Endothelial cell of umbilical vein (primary cell): ENCODE measurements around the gene ILKAP. TPM values are rescaled to one million over a fixed set of nuclear protein-coding genes. Genes with fewer than 3 reads are reported as not detected.

Experiments
- BruUV-seq: library from RNA; stranded (reverse); fragments of 400-500 nt; replicated peaks from 2 replicates; lab custom pipeline; 2021; lab: Mats Ljungman, UMichigan
- CTCF ChIA-PET: fragments of 300-600, 350-600 bp; sonication (Branson Sonifier 250); formaldehyde crosslinking; loops from one replicate; lab custom pipeline; 2021; ENCODE audit warnings: antibody characterized with exemption, inconsistent platforms; lab: Charles Lee
- POLR2A ChIA-PET: fragments of 300-600, 350-600 bp; sonication (Branson Sonifier 250); formaldehyde crosslinking; loops from one replicate; lab custom pipeline; 2021; ENCODE audit warnings: antibody characterized with exemption, inconsistent platforms; lab: Charles Lee
- DNase-seq: peaks from one replicate; pipeline ENCODE4 v3.0.0-alpha.2; 2011; ENCODE audit warnings: low read depth, low spot score
- FAIRE-seq: peaks from 2 replicates; lab custom pipeline; 2011; peaks lifted over from hg19 to GRCh38; lab: Jason Lieb, UNC
- H2AFZ ChIP-seq: 2 replicates; pipeline ENCODE4 v1.6.0; 2012; ENCODE audit warnings: low read depth, low read length, control low read depth, inconsistent platforms
- H3K27ac ChIP-seq: 2 replicates; pipeline ENCODE4 v1.5.1; 2011; ENCODE audit warnings: low read depth, mild to moderate bottlenecking, control low read depth, low read length, moderate library complexity; ENCODE audit not compliant: insufficient read depth
- H3K27me3 ChIP-seq, 2 experiments: 2 replicates each; pipeline versions ENCODE4 v1.6.0 to v1.6.1; 2011; ENCODE audit warnings: low read length in 2 of 2, mixed read lengths in 1 of 2; ENCODE audit not compliant: control insufficient read depth in 2 of 2, insufficient read depth in 2 of 2
- H3K36me3 ChIP-seq, 2 experiments: 2 replicates in 1 of 2; 3 replicates in 1 of 2; pipeline ENCODE4 v1.5.1; 2011; ENCODE audit warnings: low read length in 2 of 2, mild to moderate bottlenecking in 1 of 2, moderate library complexity in 1 of 2; ENCODE audit not compliant: control insufficient read depth in 2 of 2, insufficient read depth in 2 of 2; ENCODE audit errors: extremely low read depth in 1 of 2
- H3K4me1 ChIP-seq: 3 replicates; pipeline ENCODE4 v1.5.1; 2011; ENCODE audit warnings: mild to moderate bottlenecking, low read length; ENCODE audit not compliant: control insufficient read depth, insufficient read depth; ENCODE audit errors: extremely low read depth
- H3K4me2 ChIP-seq: 2 replicates; pipeline ENCODE4 v1.6.1; 2011; ENCODE audit warnings: low read length, control low read depth, mixed read lengths; ENCODE audit not compliant: insufficient read depth
- H3K4me3 ChIP-seq, 3 experiments: fragments of 200-600 bp in 1 of 3; sonication (generic), shearing (Covaris generic) in 1 of 3; replicated peaks in 1 of 3; 2 replicates each; pipeline ENCODE4 v1.5.1; 2011 to 2016; ENCODE audit warnings: control low read depth in 3 of 3, low read length in 3 of 3, mild to moderate bottlenecking in 2 of 3, inconsistent platforms in 1 of 3, low read depth in 1 of 3, moderate library complexity in 1 of 3; ENCODE audit not compliant: insufficient read depth in 1 of 3
- H3K79me2 ChIP-seq: 2 replicates; pipeline ENCODE4 v1.6.0; 2012; ENCODE audit warnings: low read length, inconsistent platforms; ENCODE audit not compliant: control insufficient read depth, insufficient read depth
- H3K9ac ChIP-seq: replicated peaks from 2 replicates; pipeline ENCODE3; 2011; ENCODE audit warnings: low read length, control low read depth; ENCODE audit not compliant: insufficient read depth; ENCODE audit errors: extremely low read depth
- H3K9me1 ChIP-seq: replicated peaks from 3 replicates; pipeline ENCODE4 v1.6.0; 2011; ENCODE audit warnings: mild to moderate bottlenecking, low read length; ENCODE audit not compliant: control insufficient read depth, insufficient read depth; ENCODE audit errors: extremely low read depth
- H3K9me3 ChIP-seq: replicated peaks from 2 replicates; pipeline ENCODE4 v1.5.1; 2012; ENCODE audit warnings: low read length, inconsistent platforms; ENCODE audit not compliant: control insufficient read depth, insufficient read depth
- H4K20me1 ChIP-seq: replicated peaks from 2 replicates; pipeline ENCODE3; 2011; ENCODE audit warnings: mild to moderate bottlenecking, low read length; ENCODE audit not compliant: control insufficient read depth, insufficient read depth; ENCODE audit errors: extremely low read depth
- CTCF ChIP-seq, 2 donors: IDR thresholded peaks; 1 replicate in 1 of 2; 2 replicates in 1 of 2; pipeline ENCODE4 v1.5.1; 2011; ENCODE audit warnings: low read length in 2 of 2, mild to moderate bottlenecking in 2 of 2, moderate library complexity in 2 of 2, control low read depth in 1 of 2, inconsistent platforms in 1 of 2, low read depth in 1 of 2; ENCODE audit not compliant: insufficient read depth in 1 of 2; ENCODE audit errors: extremely low read depth in 1 of 2
- EZH2 ChIP-seq: IDR thresholded peaks from 2 replicates; pipeline ENCODE4 v1.6.1; 2012; ENCODE audit warnings: borderline replicate concordance, low read depth, mild to moderate bottlenecking, moderate library complexity, low read length, inconsistent platforms; ENCODE audit not compliant: severe bottlenecking
- FOS ChIP-seq: IDR thresholded peaks from 2 replicates; pipeline ENCODE4 v1.6.1; 2011; ENCODE audit warnings: mild to moderate bottlenecking, low read length, moderate library complexity, borderline replicate concordance; ENCODE audit not compliant: insufficient read depth
- GATA2 ChIP-seq: IDR thresholded peaks from 2 replicates; pipeline ENCODE4 v1.7.0; 2011; ENCODE audit warnings: low read depth, mild to moderate bottlenecking, moderate library complexity, mixed read lengths, low read length; ENCODE audit not compliant: insufficient read length, insufficient read depth
- JUN ChIP-seq: IDR thresholded peaks from 2 replicates; pipeline ENCODE4 v1.6.1; 2011; ENCODE audit warnings: borderline replicate concordance, low read depth; ENCODE audit not compliant: insufficient read length, insufficient read depth
- MAX ChIP-seq: IDR thresholded peaks from 2 replicates; pipeline ENCODE4 v1.6.1; 2011; ENCODE audit not compliant: insufficient read depth, insufficient read length
- MYC ChIP-seq: IDR thresholded peaks from one replicate; pipeline ENCODE4 v1.6.1; 2011; ENCODE audit warnings: mild to moderate bottlenecking, low read depth, low read length
- POLR2A ChIP-seq: IDR thresholded peaks from 2 replicates; pipeline ENCODE4 v1.6.1; 2012; ENCODE audit warnings: low read depth, mild to moderate bottlenecking, control low read depth, low read length
- POLR2AphosphoS5 ChIP-seq: IDR thresholded peaks from 2 replicates; pipeline ENCODE4 v1.6.1; 2012; ENCODE audit warnings: low read depth, mild to moderate bottlenecking, control low read depth, low read length, moderate library complexity; ENCODE audit not compliant: insufficient read depth
- dilution Hi-C: fragments of 300-500 bp; cut with MboI; formaldehyde crosslinking; loops from one replicate; pipeline ENCODE4 v1.15.0; 2019; ENCODE audit warnings: low sequenced_read_pairs; ENCODE audit not compliant: extremely low pct_ligation_motif_present
- intact Hi-C: fragments of 100-400 bp; cut with micrococcal nuclease; formaldehyde crosslinking; loops from one replicate; pipeline ENCODE4 v1.10.0; 2022
- polyA plus RNA-seq, 4 experiments: library from polyadenylated mRNA; depleted of rRNA in 3 of 4; stranded (reverse) in 3 of 4; unstranded in 1 of 4; fragments of >200 nt; gene quantifications; 2 replicates each; pipeline versions ENCODE4 v1.2.1 to v1.2.3, GENCODE V29; 2011 to 2012; ENCODE audit warnings: missing spikeins in 1 of 4
- total RNA-seq: library from RNA; stranded (reverse); gene quantifications from 2 replicates; pipeline ENCODE4 v1.2.3, GENCODE V29; 2021

Gene ILKAP
- total and polyA plus RNA-seq, 2 donors (not counting 3 experiments of a cell fraction or from before 2014, with no cell fraction given) = 49.2 to 49.8 TPM

DNA sequence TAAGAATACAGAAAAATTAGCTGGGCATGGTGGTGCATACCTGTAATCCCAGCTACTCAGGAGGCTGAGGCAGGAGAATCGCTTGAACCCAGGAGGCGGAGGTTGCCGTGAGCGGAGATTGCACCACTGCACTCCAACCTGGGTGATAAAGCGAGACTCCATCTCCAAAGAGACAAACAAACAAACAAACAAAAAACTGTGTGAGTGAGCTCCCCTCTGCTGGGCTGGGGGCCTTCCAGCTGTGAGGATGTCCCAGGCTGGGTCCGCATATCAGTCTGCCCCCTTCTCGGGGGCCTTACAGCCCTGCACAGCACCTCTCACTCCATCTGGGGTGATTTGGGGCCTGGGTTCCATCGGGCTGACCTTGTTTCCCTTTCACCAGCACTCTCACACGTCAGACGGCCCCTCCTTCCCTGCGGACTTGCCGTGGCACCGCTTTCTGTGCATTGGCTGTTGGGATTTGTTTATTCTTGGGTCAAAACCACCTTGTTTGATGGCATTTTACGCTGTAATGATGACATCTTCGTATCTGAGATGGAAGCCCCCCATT, 67.8 kb downstream of the ILKAP start:
- no TSS peak for BruUV-seq
- TF ChIP-seq CTCF (IDR thresholded peaks at IDR 0.05; ENCODE audit: extremely low read depth in 1 of 2, insufficient read depth in 1 of 2, low read depth in 1 of 2, low read length in 2 of 2) (no peak), JUN (no peak), POLR2A (no peak), POLR2AphosphoS5 (no peak), FOS (no peak), MAX (no peak), EZH2 (no peak), MYC (no peak), GATA2 (no peak)
- Histone ChIP-seq H3K79me2 (no peaks in the 10 kb centered on the region), H3K9ac (no peak overlapping the region), H2AFZ (no peak overlapping the region), H3K27me3 (no peaks in the 10 kb centered on the region), H3K4me3 (no peak overlapping the region), H4K20me1 (no peaks in the 10 kb centered on the region), H3K9me1 (no peaks in the 10 kb centered on the region), H3K4me1 (no peaks in the 10 kb centered on the region), H3K9me3 (no peaks in the 10 kb centered on the region), H3K4me2 (no peak overlapping the region), H3K27ac (no peak overlapping the region), H3K36me3 (no peaks in the 10 kb centered on the region)
- intact Hi-C loops (no loop called here), dilution Hi-C loops (no loop called here)
- ChIA-PET CTCF (no interaction called here), POLR2A (no interaction called here)
- no peak for DNase-seq
- FAIRE-seq = no peak
